ENCODE measurements around the gene NKD2.
"Not testable (repeated sequence)": the region's sequence is repeated elsewhere in the genome, so short reads cannot be mapped to it uniquely, and the experiment has no call there.

NKD2 gene

GRCh38 chr5:979100-979817 is 29.3 kb upstream of the NKD2 start:
- no peak for DNase-seq

- DNase-seq: no peak
These were observed 28.5 kb upstream of the NKD2 start for GRCh38 chr5:980001-980588.

DNA sequence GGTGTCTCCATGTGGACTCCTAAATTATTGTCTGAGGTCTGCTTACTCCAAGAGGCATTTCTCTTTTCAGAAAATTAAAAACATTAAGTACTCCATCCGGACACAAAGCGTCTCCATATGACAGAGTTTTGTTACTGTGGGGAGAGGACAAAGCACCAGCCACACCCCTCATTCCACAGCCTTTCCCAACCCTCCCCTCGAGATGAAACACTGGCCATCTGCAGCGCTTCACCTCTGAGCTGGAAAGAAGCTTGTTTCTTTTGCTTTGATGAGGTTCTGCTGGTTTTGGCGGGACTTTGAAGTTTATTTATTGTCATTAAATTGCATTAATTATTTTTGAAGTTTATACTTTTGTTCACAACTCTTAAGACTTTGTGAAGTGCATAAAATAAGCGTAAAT is 27.6 kb upstream of the NKD2 start:
- no peak for DNase-seq

- no peak for DNase-seq
These were observed 27.1 kb upstream of the NKD2 start for GRCh38 chr5:981456-981855.

GRCh38 chr5:982377-983237 is 26.0 kb upstream of the NKD2 start:
- DNase-seq: no peak

GRCh38 chr5:983238-983524 is 25.4 kb upstream of the NKD2 start:
- no peak for DNase-seq

GRCh38 chr5:983568-983967 is 25.0 kb upstream of the NKD2 start:
- DNase-seq: no peak

- no peak for DNase-seq
These were observed 23.8 kb upstream of the NKD2 start for GRCh38 chr5:984774-985173.

DNA sequence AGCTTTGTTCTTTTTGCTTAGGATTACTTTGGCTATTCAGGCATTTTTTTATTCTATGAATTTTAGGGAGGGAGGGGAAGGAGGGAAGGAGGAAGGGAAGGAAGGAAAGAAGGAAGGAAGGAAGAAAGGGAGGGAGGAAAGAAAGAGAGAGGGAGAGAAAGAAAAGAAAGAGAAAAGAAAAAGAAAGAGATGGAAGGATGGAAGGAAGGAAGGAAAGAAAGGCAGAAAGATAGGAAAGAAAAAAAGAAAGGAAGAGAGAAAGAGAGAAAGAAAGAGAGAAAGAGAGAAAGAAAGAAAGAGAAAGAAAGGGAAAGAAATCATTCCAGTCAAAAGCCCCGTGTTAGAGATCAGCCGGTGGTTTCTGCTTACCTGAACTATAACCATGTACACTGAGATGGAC is 20.8 kb upstream of the NKD2 start:
- no peak for DNase-seq

DNA sequence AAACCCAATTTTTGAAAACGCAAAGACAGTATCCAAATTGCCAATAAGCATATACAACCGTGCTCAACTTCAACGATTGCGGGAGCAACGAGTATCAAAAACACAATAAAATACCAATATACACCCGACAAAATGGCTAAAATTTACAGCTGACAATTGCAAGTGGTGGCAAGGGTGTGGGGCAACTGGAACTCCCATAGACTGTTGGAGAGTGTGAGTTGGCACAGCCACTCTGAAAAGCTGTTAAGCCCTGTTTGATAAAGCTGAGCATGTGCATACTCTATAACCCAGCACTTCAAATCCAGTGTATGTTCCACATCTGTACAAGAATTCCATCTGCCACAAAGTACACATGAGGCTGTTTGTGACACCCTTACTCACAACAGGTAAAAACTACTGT is 20.3 kb upstream of the NKD2 start:
- no peak for DNase-seq

GRCh38 chr5:989961-990530 is 18.6 kb upstream of the NKD2 start:
- DNase-seq: no peak

DNA sequence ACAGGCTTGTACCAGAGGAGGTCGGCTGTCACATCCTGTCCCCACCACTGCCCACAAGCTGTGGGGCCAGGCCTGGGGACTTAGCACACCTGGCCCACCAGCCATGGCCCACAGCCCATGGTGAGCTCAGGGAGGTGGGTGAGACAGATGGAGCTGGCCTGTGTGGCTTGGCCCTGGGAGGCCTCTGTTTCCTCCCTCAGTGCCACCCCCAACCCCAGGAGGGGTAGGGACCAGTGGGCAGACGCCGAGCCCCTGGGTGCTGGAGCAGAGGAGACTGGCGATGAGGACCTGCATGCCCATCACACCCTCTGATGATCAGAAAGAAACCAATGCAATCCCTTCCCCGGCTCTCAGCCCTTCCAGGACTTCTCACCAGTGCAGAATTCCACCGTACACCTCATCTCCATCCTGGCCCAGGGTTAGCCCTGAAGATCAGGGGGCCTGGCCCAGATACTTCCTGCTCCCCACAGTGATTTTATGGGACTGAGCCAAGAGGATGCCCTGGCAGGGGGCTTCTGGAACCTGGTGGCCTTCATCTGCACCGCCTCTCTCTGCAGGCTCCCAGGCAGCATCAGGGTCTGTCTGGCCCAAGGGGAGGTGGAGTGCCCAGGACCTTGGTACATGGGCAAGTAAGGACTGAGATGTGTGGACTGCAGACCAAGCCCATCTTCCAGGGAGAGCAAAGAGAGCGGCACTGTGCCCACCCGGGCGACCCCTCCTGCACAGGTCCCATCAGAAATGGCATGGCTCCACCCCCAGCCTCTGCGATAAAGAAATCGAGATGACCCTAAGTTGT is 16.9 kb upstream of the NKD2 start:
- no peak for DNase-seq

DNA sequence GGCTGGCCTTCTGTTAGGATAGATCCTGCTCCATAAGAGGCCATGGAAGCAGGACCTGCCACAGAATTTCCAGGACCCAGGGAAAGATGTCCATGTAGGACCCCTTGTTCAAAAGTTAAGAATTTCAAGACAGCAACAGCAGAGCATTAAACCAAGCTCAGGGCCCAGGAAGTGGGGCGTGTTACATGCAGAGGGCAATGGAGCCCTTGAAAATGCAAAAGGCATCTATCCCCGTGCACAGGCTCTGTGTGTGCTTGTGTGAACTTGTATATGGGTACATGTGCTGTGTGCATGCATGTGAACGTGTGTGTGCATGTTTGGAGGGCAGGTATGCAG is 14.4 kb upstream of the NKD2 start:
- DNase-seq: no peak

DNA sequence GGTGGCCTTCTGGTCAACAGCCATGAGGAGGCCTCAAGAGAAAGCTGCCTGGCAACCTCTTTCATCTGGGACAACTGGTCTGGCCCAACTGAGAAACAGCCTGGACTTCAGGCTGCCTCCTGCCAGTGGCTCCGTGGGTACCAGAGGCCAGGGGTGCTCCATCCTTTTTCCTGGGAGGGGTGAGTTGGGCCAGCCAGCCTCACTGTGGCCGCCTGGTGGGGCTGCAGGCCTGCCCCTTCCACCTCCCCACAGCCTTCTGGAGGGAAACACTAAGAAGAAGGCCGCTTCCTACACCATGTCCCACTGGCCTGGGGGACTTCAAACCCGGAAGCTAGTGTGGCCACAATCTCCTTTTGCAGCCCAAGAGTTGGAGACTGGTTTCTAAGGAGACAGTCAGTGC is 13.8 kb upstream of the NKD2 start:
- no peak for DNase-seq

DNA sequence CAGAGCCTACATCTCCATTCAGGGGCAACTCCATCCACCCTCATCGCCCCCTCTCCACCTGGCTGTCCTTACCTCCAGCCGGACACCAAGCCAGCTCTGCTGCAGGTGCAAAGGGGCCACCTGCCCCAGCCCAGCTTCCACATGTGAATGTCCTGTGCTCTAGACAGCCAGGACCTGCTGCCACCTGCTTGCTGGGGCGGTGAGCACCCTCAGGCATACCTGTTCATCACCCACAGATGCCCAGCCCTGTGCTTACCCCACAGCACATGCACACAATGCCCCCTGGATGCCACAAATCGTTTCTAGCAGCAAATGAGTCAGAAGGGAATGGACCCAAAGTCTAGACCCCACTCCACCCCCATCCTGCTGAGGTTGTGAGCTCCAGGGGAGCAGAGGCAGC is 13.3 kb upstream of the NKD2 start:
- no peak for DNase-seq

DNA sequence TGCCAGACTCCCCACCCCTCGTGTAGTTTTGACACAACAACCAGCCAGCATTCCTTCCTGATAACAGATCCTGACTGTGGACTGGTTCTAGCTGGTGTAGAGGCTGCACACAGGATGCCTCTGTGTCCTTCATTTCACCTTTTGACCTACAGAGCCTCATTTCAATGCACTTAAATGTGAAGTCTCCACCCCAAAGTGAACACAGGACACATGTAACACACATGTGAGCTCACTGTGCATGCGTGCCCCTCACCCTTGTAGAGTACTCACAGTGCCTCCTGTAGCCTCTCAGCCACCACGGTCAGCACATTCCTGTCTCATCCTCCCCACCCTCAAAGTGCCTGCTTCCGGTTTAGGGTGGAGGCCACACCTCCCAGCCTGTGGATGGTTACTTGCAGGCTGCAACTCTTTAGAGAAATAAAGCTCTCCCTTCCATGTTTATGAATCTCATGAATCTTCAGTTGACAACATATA is 11.6 kb upstream of the NKD2 start:
- DNase-seq: no peak

- no peak for DNase-seq
These were observed 10.9 kb upstream of the NKD2 start for GRCh38 chr5:997711-998110.

DNA sequence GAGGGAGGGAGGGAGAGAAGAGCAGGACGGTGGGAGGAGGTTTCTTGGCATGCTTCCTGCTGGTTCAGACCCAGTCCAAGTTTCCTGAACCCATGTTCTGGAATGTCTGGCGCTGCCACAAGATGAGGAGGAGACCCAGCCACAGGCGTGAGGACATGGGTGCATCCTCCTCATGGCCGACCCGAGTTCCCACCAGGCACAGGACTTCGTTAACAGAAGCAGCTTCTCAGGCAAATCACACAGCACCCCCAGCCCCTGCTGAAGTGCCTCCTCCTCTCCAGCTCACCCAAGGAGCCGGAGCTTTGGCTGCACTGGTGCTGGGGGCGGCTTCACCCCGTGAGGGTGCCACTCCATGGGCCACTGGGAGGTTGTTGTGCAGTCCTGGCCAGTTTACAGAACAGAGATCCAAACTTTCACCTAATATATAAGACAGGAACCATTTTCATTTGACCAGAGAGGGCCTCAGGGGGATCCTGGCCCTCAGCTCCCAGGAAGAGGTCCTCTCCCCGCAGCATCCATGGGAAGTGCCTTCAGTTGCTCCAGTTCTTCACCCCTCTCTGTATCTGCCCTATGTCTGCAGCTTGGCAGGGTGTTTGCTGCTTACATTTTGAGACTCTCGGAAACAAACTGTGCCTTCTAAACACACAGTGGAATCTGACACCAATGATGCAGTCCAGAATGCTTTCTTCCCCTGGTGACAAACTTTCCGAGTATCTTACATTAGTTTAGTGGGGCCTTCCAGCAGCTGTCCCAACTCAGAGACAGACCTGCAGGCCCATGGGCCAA is 10.2 kb upstream of the NKD2 start:
- no peak for DNase-seq

DNA sequence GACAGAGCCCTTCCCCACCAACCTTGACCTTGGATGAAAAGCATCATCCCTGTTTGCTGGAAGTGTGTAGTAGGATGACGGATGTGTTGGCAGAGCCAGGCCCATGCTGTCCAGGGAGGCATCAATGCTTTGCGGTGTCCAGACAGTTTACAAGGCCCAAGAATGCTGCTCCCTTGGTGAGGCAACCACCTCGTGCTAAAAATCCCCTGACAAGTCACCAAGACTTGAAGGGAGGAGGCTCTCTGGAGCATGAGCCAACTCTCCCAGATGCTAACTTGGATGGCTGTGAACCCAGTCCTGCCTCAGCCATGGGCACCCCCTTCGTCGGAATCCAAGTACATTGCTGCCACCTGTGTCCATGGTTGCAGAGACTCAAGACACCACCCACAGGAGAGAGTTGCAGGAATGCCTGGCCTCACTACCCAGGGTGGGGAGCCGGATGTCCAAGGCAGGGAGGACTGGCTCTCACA is 9.5 kb upstream of the NKD2 start:
- no peak for DNase-seq

DNA sequence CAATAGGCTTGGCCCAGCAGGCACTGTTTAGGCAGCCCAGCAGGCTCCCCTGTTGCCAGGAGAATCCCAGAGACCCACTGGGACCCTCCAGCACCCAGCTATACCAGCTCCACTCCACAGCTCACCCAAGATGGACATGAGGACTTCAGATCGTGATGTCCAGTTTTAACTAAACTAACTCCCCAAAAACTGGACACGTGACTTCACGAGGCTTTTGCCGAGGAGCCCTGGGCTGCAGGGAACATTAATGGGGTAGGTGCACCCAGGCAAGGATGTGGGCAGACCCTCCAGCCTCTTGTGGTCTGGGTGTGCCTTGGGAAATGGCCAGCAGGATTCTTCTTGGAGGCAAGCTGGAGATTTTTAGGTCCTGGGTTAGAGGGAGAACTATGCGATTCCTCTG is 8.9 kb upstream of the NKD2 start:
- DNase-seq: no peak

- DNase-seq: no peak
These were observed 8.3 kb upstream of the NKD2 start for GRCh38 chr5:1000329-1000728.

GRCh38 chr5:1000831-1001230 is 7.8 kb upstream of the NKD2 start:
- not testable (repeated sequence) for DNase-seq

Measured in stimulated activated CD4-positive, alpha-beta T cell treated with anti-CD3 and anti-CD28 coated beads, Interleukin-1b, Interleukin-23, amount 100 ng/mL, for 48 hours (primary cell).